ENCODE measurements around the gene PLCH1.

PLCH1 gene

DNA sequence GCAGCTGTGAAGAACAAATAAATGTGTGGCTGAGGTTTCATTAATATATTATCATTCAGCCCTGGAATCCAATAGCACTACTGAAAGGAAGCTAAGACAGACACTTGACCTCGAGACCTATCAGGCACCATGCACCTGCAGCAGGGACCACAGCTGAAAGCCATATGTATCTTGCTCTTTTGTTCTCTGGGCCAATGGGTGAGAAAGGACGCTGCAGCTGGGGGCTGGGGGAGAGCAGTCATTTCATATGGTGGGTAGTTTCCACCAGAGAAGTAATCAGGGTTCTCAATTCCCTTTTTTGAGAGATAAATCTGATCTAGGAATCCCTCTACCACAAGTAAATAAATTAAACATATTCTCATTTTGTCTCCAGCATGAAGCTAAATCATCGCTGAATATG, 225.8 kb downstream of the PLCH1 start:
- Histone ChIP-seq H3K9me3 (no peaks in the 10 kb centered on the region), H3K36me3 (no peaks in the 10 kb centered on the region), H3K4me1 (ENCODE audit: control insufficient read depth in 1 of 2, insufficient read depth in 1 of 2, low read depth in 1 of 2, low read length in 1 of 2) (peaks cover 5 to 10% of the 10 kb centered on the region in 2 experiments), H3K27ac (no peak overlapping the region), H3K4me3 (ENCODE audit: low read depth in 1 of 2, low read length in 1 of 2) (no peak overlapping the region), H3K27me3 (no peaks in the 10 kb centered on the region)
- TF ChIP-seq, protein P1, sequence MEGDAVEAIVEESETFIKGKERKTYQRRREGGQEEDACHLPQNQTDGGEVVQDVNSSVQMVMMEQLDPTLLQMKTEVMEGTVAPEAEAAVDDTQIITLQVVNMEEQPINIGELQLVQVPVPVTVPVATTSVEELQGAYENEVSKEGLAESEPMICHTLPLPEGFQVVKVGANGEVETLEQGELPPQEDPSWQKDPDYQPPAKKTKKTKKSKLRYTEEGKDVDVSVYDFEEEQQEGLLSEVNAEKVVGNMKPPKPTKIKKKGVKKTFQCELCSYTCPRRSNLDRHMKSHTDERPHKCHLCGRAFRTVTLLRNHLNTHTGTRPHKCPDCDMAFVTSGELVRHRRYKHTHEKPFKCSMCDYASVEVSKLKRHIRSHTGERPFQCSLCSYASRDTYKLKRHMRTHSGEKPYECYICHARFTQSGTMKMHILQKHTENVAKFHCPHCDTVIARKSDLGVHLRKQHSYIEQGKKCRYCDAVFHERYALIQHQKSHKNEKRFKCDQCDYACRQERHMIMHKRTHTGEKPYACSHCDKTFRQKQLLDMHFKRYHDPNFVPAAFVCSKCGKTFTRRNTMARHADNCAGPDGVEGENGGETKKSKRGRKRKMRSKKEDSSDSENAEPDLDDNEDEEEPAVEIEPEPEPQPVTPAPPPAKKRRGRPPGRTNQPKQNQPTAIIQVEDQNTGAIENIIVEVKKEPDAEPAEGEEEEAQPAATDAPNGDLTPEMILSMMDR (IDR thresholded peaks at IDR 0.05): no peak

GRCh38 chr3:155517903-155518302, 227.0 kb downstream of the PLCH1 start:
- H3K4me1 ChIP-seq (ENCODE audit: control insufficient read depth in 1 of 2, insufficient read depth in 1 of 2, low read depth in 1 of 2, low read length in 1 of 2): peaks cover 6 to 13% of the 10 kb centered on the region in 2 experiments
- H3K9me3 ChIP-seq: no peaks in the 10 kb centered on the region
- H3K27ac ChIP-seq: no peak overlapping the region
- TF ChIP-seq, protein P1 (IDR thresholded peaks at IDR 0.05): no peak
- H3K27me3 ChIP-seq: no peaks in the 10 kb centered on the region
- H3K4me3 ChIP-seq (ENCODE audit: low read depth in 1 of 2, low read length in 1 of 2): no peak overlapping the region
- no peaks in the 10 kb centered on the region for H3K36me3 ChIP-seq

DNA sequence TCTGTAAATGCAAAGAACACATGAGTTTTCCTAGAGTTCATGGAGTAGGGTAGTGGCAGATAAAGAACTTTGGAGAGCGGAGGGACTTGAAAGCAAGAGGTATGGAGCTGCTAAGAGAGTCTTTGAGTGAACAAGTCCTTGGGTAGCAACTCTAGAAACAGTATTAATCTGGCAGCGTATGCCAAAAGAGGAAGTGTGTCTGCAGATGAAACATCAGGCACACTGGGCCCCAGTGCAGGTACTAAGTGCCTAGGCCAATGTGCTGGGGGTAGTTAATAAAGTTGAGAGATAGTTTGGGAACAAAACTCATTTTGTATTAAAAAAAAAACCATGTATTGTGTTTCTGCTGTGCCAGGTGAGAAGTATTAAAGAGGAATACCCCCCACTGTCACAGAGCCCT, 228.4 kb downstream of the PLCH1 start:
- Histone ChIP-seq H3K27ac (no peak overlapping the region), H3K9me3 (no peaks in the 10 kb centered on the region), H3K27me3 (no peaks in the 10 kb centered on the region), H3K36me3 (no peaks in the 10 kb centered on the region), H3K4me1 (ENCODE audit: control insufficient read depth in 1 of 2, insufficient read depth in 1 of 2, low read depth in 1 of 2, low read length in 1 of 2) (peaks cover 12 to 13% of the 10 kb centered on the region in 2 experiments), H3K4me3 (ENCODE audit: low read depth in 1 of 2, low read length in 1 of 2) (no peak overlapping the region)
- TF ChIP-seq, protein P1 (IDR thresholded peaks at IDR 0.05): no peak

DNA sequence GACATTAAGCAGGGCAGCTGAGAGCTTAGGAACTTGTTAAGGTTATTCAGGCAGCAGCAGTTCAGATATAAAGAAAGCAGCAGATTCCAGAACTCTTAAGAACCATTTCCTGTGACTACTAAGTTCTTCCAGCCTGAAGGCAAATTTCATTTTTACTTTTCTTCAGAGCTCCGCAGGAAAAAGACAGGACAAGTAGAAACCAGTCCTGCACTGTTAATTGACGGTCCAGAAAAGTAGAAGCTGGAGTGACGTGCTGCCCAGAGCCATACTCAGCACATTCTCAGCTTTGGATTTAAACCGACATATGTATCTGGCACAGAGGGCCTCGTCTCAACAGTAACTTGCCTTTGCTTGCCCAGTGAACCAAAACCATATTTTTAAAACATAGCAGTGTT, 232.0 kb downstream of the PLCH1 start:
- Histone ChIP-seq H3K4me1 (ENCODE audit: control insufficient read depth in 1 of 2, insufficient read depth in 1 of 2, low read depth in 1 of 2, low read length in 1 of 2) (peaks cover 12 to 13% of the 10 kb centered on the region in 2 experiments), H3K4me3 (ENCODE audit: low read depth in 1 of 2, low read length in 1 of 2) (no peak overlapping the region), H3K9me3 (no peaks in the 10 kb centered on the region), H3K36me3 (no peaks in the 10 kb centered on the region), H3K27ac (no peak overlapping the region), H3K27me3 (no peaks in the 10 kb centered on the region)
- TF ChIP-seq, protein P1 (IDR thresholded peaks at IDR 0.05): no peak

- Histone ChIP-seq H3K9me3 (no peaks in the 10 kb centered on the region), H3K4me1 (ENCODE audit: control insufficient read depth in 1 of 2, insufficient read depth in 1 of 2, low read depth in 1 of 2, low read length in 1 of 2) (peaks cover 12 to 13% of the 10 kb centered on the region in 2 experiments), H3K27me3 (no peaks in the 10 kb centered on the region), H3K36me3 (no peaks in the 10 kb centered on the region), H3K27ac (no peak overlapping the region), H3K4me3 (ENCODE audit: low read depth in 1 of 2, low read length in 1 of 2) (no peak overlapping the region)
- TF ChIP-seq, protein P1 (IDR thresholded peaks at IDR 0.05): no peak
Observed at GRCh38 chr3:155512175-155512866, 232.6 kb downstream of the PLCH1 start.

Measured in neutrophil (primary cell).